SK-N-SH treated with all-trans-retinoic acid at 6 μM for 48 hours (cell line): ENCODE measurements around the gene ALDH4A1.

Experiments
- ARNTL ChIP-seq: fragments of 450-650 bp; formaldehyde crosslinking; IDR thresholded peaks from 2 replicates; pipeline ENCODE4 v1.5.0; 2020; ENCODE audit warnings: low read depth, mild to moderate bottlenecking, moderate library complexity, borderline replicate concordance
- CSDC2 ChIP-seq: fragments of 250-450 bp; sonication (Bioruptor Pico); IDR thresholded peaks from 2 replicates; pipeline ENCODE4 v1.5.0; 2020; ENCODE audit warnings: mild to moderate bottlenecking, moderate library complexity
- RARB ChIP-seq: fragments of 250-450 bp; sonication (Bioruptor Pico); IDR thresholded peaks from 2 replicates; pipeline ENCODE4 v1.8.0; 2021; ENCODE audit warnings: mild to moderate bottlenecking, moderate library complexity
- TCF4 ChIP-seq: fragments of 250-450 bp; sonication (Bioruptor Pico); IDR thresholded peaks from 2 replicates; pipeline ENCODE4 v1.8.0; 2021; ENCODE audit warnings: mild to moderate bottlenecking, moderate library complexity, borderline replicate concordance
- ZFP3 ChIP-seq: fragments of 250-450 bp; sonication (Bioruptor Pico); IDR thresholded peaks from 2 replicates; pipeline ENCODE4 v1.5.0; 2020; ENCODE audit warnings: mild to moderate bottlenecking, moderate library complexity
- ZNF565 ChIP-seq: fragments of 450-650 bp; formaldehyde crosslinking; conservative IDR thresholded peaks from 2 replicates; pipeline ENCODE4 v1.5.0; 2020; ENCODE audit warnings: low read depth, mild to moderate bottlenecking, moderate library complexity
- ZNF8 ChIP-seq: fragments of 450-650 bp; formaldehyde crosslinking; IDR thresholded peaks from 2 replicates; pipeline ENCODE4 v1.5.0; 2020; ENCODE audit warnings: mild to moderate bottlenecking, moderate library complexity
- TF ChIP-seq, protein P1 (sequence below): fragments of 250-450 bp; sonication (Bioruptor Pico); IDR thresholded peaks from 2 replicates; pipeline ENCODE4 v1.8.0; 2021; ENCODE audit warnings: low read depth, mild to moderate bottlenecking, moderate library complexity, borderline replicate concordance

DNA sequence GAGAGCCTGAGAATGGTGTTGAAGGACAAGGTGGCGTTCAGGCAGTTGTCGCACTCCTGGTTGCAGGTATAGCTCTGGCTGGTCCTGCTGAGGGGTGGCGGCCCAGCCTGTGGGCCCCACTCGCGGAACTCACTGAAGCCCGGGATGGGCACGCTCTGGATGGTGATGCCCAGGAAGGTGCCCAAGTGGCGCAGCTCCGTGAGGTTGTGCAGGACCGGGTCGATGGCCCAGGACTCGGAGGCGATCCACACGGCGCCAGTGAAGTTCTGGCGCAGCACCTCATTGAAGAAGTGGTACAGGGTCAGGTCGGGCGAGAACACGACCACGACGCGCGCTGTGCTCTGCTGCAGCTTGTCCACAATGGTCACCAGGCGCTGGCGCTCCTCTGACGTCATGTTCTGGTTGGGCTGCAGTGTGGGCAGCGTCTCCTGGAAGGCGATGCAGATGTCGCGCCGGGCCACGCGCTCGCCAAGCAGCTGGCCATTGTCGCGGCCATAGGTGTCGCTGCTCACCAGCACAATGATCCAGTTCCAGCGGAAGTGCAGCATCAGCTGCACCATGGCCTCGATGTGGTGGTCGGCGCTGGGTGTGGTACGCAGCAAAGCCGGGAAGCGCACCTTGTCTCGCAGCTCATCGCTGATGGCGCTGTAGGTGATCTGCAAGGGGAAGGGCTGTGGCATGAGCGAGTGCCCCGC, 47.9 kb downstream of the ALDH4A1 start:
- TF ChIP-seq ARNTL (CRISPR knock-in tag) (no peak), ZNF565 (CRISPR knock-in tag) (no peak), RARB (no peak), TCF4 (CRISPR knock-in tag) (no peak), ZFP3 (CRISPR knock-in tag) (no peak), CSDC2 (no peak), ZNF8 (CRISPR knock-in tag) (no peak)
- TF ChIP-seq, protein P1, sequence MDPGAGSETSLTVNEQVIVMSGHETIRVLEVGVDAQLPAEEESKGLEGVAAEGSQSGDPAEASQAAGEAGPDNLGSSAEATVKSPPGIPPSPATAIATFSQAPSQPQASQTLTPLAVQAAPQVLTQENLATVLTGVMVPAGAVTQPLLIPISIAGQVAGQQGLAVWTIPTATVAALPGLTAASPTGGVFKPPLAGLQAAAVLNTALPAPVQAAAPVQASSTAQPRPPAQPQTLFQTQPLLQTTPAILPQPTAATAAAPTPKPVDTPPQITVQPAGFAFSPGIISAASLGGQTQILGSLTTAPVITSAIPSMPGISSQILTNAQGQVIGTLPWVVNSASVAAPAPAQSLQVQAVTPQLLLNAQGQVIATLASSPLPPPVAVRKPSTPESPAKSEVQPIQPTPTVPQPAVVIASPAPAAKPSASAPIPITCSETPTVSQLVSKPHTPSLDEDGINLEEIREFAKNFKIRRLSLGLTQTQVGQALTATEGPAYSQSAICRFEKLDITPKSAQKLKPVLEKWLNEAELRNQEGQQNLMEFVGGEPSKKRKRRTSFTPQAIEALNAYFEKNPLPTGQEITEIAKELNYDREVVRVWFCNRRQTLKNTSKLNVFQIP (CRISPR knock-in tag), result no peak
